Effector CD4-positive, alpha-beta T cell (primary cell): ENCODE data around the gene LAMB4.
"Not testable (repeated sequence)": the region's sequence is repeated elsewhere in the genome, so short reads cannot be mapped to it uniquely, and the experiment has no call there.

Source experiments
- DNase-seq: peaks from one replicate; pipeline ENCODE4 v3.0.0-alpha.2; 2020

The LAMB4 gene

GRCh38 chr7:108044345-108044744 is 85.8 kb downstream of the LAMB4 start:
- no peak for DNase-seq

DNA sequence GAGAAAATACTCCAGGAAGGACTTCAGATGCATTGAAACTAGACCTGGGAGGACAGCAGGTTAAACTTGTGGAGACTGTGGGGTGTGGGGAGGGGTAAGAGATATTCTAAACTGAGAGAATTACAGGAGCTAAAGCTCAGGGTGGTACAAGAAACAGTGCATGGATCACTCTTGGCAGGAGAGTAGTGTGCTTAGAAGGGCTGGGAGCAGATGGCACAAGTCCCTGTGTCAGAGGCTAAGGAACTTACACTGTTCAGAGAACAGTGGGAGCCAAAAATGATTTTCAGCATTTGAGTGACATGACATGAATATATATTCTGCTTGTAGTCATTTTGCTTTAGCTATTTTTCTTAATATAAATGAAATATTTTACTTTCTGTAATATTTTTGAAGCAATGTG is 91.2 kb downstream of the LAMB4 start:
- DNase-seq, result no peak

DNA sequence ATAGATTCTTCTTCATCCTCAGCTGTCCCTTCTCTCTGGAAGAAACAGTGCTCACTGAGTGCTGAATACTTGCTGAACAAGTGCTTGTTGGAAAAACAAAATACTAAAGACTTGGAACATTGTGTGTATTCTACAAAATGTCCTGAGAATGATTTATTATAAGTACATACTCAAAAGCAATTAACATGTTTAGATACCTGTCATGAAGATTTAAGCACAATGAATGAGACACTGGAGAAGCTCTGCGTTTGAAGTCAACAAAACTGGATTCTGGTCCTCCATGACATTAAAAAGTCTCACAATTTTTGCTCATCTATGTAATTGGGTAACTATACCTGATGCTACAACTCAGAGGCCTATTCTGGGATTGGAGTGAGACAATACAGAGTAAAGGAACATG is 92.4 kb downstream of the LAMB4 start:
- DNase-seq, result no peak

- DNase-seq, result no peak
Measured at GRCh38 chr7:108037140-108037539, 93.0 kb downstream of the LAMB4 start.

GRCh38 chr7:108034586-108034985 is 95.6 kb downstream of the LAMB4 start:
- DNase-seq, result no peak

DNA sequence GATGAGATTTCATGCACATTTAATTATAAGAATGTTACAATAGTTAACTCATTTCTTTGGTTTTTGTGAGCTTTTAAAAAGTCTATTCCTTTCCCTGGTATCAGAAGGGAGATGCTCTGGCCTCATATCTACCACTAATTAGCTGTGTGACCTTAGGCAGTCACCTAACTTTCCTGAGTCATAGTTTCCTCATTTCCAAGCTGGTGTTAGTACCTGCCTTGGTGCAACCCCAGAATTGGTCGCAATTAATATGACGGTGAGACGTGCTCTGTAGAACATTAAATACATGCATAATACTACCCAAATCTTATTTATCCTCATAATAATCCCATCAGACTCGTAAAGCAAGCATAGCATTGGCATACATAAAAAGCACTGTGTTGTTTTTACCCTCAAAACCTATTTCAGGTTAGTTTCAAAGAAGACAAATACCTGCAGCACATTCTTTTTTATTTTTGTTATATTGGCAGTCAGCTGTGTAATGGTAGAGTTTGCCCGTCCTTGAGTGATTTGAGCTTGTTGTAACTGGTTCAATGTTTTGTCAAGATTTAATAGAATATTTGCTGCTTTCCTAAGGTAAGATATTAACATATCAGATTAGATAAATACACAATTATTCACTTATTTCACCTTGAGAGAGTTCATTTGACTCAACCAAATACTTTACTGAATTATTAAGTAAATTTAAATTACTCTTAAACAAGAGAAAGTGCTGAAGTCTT is 96.2 kb downstream of the LAMB4 start:
- DNase-seq, result no peak

DNA sequence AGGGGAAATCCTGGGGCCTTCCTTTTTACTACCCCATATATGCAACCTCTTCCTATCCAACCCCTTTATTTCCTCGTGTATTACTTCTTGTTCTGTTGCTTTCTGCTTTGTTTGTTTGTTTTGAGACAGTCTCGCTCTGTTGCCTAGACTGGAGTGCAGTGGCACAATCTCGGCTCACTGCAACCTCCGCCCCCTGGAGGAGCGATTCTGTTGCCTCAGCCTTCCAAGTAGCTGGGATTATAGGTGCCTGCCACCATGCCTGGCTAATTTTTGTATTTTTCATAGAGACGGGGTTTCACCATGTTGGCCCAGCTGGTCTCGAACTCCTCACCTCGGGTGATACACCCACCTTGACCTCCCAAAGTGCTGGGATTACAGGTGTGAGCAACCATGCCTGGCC is 96.9 kb downstream of the LAMB4 start:
- not testable (repeated sequence) for DNase-seq

DNA sequence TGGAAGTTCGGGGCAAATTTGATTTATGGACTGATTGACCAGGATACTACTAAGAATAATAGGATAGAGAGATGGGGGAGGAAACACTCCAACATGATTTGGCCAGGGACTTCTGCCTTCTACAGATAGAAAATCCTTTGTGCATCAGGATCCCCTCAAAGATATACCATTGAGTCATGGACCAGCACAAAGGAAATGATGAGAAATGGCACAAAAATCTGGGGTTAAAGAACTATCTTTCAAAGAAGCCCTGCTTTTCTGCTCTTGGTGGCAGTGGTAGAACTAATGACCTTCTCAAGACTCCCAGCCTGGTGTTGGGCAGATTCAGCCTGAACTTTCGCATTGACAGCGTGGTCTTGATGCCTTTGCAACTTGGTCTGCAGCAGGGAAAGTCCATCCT is 99.6 kb downstream of the LAMB4 start:
- DNase-seq, result no peak

- no peak for DNase-seq
Measured at GRCh38 chr7:108029034-108029433, 101.1 kb downstream of the LAMB4 start.

- no peak for DNase-seq
Measured at GRCh38 chr7:108028111-108028510, 102.0 kb downstream of the LAMB4 start.

- no peak for DNase-seq
Measured at GRCh38 chr7:108027239-108027638, 102.9 kb downstream of the LAMB4 start.

GRCh38 chr7:108026647-108027046 is 103.5 kb downstream of the LAMB4 start:
- no peak for DNase-seq

GRCh38 chr7:108026116-108026515 is 104.0 kb downstream of the LAMB4 start:
- no peak for DNase-seq

DNA sequence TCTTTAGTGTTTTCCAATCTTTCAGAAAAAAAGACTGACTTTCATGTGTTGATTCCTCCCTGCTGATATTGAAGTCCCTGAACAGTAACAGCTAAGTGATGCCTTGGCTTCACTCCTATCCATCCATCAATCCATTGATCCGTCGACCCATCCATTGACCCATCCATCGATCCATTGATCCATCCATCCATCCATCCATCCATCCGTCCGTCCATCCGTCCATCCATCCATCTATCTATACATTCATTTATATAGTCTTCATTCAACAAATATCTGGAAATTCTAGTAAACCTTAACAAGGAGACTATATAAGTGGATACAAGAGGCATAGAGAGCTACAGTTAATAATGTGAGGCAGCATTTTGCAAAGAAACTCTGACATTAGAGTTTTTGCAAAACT is 105.6 kb downstream of the LAMB4 start:
- DNase-seq, result no peak

- DNase-seq, result no peak
Measured at GRCh38 chr7:108020585-108020984, 109.6 kb downstream of the LAMB4 start.

GRCh38 chr7:108018668-108019067 is 111.5 kb downstream of the LAMB4 start:
- no peak for DNase-seq

GRCh38 chr7:108017776-108018151 is 112.4 kb downstream of the LAMB4 start:
- no peak for DNase-seq

DNA sequence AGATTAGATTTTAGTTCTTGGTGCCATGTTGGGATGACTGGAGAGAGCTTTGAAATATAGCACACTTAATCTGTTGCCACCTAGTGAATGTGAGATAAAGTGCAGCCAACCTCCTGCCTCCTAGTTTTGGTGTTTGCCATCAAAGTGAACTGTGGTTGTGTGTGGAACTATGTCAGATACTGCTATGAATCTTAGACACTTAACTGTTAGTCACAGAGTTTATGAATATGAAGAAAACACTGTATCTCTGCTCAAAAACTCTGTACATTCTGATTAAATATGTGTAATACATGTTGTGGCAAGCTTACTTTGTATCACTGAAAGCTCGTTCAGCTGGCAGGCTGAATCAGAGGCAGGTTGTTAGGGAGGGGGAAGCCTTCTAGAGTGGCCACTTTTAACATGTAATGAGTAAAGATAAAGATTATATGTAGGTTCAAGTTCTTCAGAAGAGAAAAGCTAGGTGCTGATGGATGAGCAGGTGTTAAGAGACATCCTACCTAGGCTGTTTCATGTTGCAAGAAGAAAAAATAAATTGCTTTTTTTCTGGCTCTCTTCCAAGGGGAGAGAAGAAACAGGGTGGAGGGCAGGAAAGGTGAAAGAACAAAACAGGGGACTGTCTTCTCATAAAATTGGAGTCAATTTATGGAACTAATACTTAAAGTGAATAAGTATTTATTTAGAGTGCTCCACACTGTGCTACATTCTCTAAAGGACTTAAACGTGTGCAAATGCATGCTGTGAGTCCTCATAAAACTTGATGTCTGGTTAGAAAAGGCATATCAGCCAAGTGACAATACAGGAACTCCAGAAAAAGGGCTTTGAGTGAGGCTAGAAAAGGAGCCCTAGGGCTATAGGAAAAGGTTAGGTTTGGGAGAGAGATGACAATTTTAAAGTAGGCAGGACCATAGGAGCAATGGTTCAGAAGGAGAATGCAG is 113.1 kb downstream of the LAMB4 start:
- no peak for DNase-seq

- DNase-seq, result no peak
Measured at GRCh38 chr7:108015740-108016139, 114.4 kb downstream of the LAMB4 start.

DNA sequence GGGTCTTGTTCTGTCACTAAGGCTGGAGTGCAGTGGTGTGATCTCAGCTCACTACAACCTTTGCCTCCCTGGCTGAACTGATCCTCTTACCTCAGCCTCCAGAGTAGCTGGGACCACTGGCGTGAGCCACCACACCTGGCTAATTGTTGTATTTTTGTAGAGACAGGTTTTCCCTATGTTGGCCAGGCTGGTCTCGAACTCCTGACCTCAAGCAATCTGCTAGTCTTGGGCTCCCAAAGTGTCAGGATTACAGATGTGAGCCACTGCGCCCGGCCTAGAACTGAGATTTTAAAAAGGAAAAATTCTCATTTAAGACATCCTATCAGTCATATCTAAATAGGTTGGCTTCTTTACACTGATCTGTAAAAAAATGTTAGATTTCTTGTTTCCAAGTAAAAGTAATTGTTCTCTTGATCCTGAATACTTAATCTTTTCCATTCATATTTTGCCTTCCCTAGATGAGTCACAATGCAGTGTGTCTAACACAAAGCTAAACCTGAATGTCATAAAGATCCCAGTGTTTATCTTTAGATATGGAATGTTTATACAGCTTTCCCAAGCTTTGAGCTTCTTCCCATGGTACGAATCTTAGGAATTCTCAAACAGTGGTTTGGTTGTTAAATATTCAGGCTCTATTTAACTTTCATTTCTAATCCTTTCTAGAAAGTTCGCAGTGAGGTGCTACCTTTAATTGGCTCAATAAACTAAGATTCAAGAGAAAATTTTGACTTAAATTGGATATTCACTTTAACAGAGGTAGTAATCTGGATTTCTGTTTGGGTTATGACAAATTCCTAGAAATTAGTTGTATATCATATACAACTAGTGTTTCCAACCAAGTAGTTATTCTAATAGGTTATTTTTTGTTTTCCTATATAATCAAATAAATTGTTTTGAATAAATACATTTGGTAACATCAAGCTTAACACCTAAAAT is 115.1 kb downstream of the LAMB4 start:
- DNase-seq, result no peak

- no peak for DNase-seq
Measured at GRCh38 chr7:108014215-108014614, 115.9 kb downstream of the LAMB4 start.

DNA sequence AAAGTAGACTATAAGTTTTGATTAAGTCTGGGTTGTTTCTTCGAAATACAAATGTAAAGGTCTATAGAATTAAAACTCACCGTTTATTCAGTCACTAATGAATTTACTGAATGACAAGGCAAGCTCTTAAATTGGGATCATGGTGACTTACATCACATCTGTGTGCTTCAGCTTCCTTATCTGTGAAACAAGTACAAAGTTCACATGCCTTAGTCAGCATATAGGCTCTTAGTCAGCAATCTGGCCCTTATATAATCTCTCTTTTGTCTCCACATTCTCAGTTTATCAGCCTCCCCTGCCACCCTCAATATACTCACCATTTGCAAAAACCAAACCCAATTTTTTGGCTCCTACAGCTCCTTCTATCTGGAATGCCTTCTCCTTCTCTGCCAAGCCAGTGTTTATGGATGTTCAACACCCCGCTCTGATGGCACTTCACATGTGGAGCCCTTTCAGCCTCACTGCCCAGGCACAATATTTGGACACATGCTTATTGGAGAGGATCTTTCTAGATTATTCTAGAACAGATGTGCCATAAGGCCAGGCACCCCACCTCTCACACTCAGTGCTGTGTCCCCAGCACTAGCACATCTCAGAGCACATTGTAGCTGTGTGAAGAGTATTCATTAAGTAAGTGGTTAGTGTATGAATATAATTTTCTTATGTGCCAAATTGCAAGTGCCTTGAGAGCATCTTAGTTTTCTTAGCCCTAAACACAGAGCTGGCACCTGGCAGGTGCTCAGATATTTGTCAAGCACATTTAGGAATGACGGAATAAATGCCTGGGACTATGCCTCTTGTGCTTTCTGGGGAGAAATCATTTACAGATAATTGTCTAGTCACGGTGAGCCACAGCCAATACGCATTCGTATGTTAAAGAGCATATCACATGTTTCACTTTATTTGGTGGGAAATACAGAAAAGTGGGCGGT is 117.4 kb downstream of the LAMB4 start:
- no peak for DNase-seq
